ENCODE data around the gene TSSC4. TPM values are rescaled to one million over a fixed set of nuclear protein-coding genes. Genes with fewer than 3 reads are reported as not detected.

Gene TSSC4
- total and polyA plus RNA-seq, 8 donors: 9.4 to 147 (median 53.2) TPM

GRCh38 chr11:2420502-2421225, 20.1 kb downstream of the TSSC4 start:
- TF ChIP-seq CTCF (IDR thresholded peaks at IDR 0.05) (peak in 5 of 7 experiments; percentile 87 to 93 (median 92)), POLR2A (IDR thresholded peaks at IDR 0.05) (no peak), POLR2AphosphoS5 (IDR thresholded peaks at IDR 0.05) (no peak)
- H3K36me3 ChIP-seq: no peaks in the 10 kb centered on the region
- intact Hi-C loops (cut with DNase I; ENCODE audit: low total_unique reads): loop anchor here (2.0 kb wide), 1 partner anchor 226 kb away; no protein-coding TSS in a partner anchor
- H3K4me3 ChIP-seq: no peak overlapping the region
- H3K27ac ChIP-seq: peak overlapping the region in 1 of 5 donors; percentile 66
- peaks cover 9 to 17% (median 14%) of the 10 kb centered on the region in 4 donors for H3K4me1 ChIP-seq
- no peaks in the 10 kb centered on the region for H3K9me3 ChIP-seq
- peak; percentile 77 to 95 for DNase-seq
- WGBS, 5 donors: 21 to 30% (median 25%) methylated on average over 14 to 44 of the region's 44 CpGs
- peaks cover 0 to 28% (median 5%) of the 10 kb centered on the region in 3 donors for H3K27me3 ChIP-seq

- Histone ChIP-seq H3K36me3 (no peaks in the 10 kb centered on the region), H3K4me3 (no peak overlapping the region), H3K9me3 (no peaks in the 10 kb centered on the region), H3K27ac (no peak overlapping the region), H3K4me1 (peaks cover 9 to 17% (median 14%) of the 10 kb centered on the region in 4 donors), H3K27me3 (peaks cover 0 to 29% (median 5%) of the 10 kb centered on the region in 3 donors)
- no peak for TF ChIP-seq POLR2AphosphoS5 (IDR thresholded peaks at IDR 0.05)
- TF ChIP-seq EP300 (IDR thresholded peaks at IDR 0.05): no peak
- no peak for TF ChIP-seq POLR2A (IDR thresholded peaks at IDR 0.05)
- TF ChIP-seq CTCF (IDR thresholded peaks at IDR 0.05): no peak
- WGBS, 5 donors: 68 to 77% (median 74%) methylated on average over 13 to 19 of the region's 19 CpGs
- no peak for DNase-seq
- intact Hi-C loops (cut with DNase I; ENCODE audit: low total_unique reads): loop anchor here (2.0 kb wide), 1 partner anchor 227 kb away; no protein-coding TSS in a partner anchor
Observed at GRCh38 chr11:2421226-2421994, 20.9 kb downstream of the TSSC4 start.

GRCh38 chr11:2421996-2422395, 21.4 kb downstream of the TSSC4 start:
- intact Hi-C loops (cut with DNase I; ENCODE audit: low total_unique reads): loop anchor here (2.0 kb wide), 2 partner anchors 115 to 227 kb away; no protein-coding TSS in a partner anchor
- 80 to 88% (median 85%) methylated on average over 11 to 17 of the region's 17 CpGs for WGBS, 5 donors
- Histone ChIP-seq H3K27me3 (peaks cover 0 to 29% (median 5%) of the 10 kb centered on the region in 3 donors), H3K9me3 (no peaks in the 10 kb centered on the region), H3K4me1 (peaks cover 9 to 20% (median 18%) of the 10 kb centered on the region in 4 donors), H3K4me3 (no peak overlapping the region), H3K27ac (no peak overlapping the region), H3K36me3 (no peaks in the 10 kb centered on the region)
- TF ChIP-seq CTCF (IDR thresholded peaks at IDR 0.05): no peak
- TF ChIP-seq POLR2AphosphoS5 (IDR thresholded peaks at IDR 0.05): no peak
- no peak for TF ChIP-seq EP300 (IDR thresholded peaks at IDR 0.05)
- no peak for TF ChIP-seq POLR2A (IDR thresholded peaks at IDR 0.05)
- DNase-seq: no peak

- Histone ChIP-seq H3K36me3 (no peaks in the 10 kb centered on the region), H3K4me1 (peaks cover 9 to 25% (median 24%) of the 10 kb centered on the region in 4 donors), H3K9me3 (no peaks in the 10 kb centered on the region), H3K27me3 (peaks cover 0 to 29% (median 5%) of the 10 kb centered on the region in 3 donors), H3K27ac (no peak overlapping the region), H3K4me3 (no peak overlapping the region)
- intact Hi-C loops (cut with DNase I; ENCODE audit: low total_unique reads): loop anchor here (2.0 kb wide), 1 partner anchor 116 kb away; no protein-coding TSS in a partner anchor
- DNase-seq: no peak
- 83 to 100% (median 84%) methylated on average over 6 to 14 of the region's 14 CpGs for WGBS, 5 donors
- TF ChIP-seq POLR2A (IDR thresholded peaks at IDR 0.05): no peak
- no peak for TF ChIP-seq POLR2AphosphoS5 (IDR thresholded peaks at IDR 0.05)
- no peak for TF ChIP-seq EP300 (IDR thresholded peaks at IDR 0.05)
Observed at GRCh38 chr11:2422461-2423156, 22.1 kb downstream of the TSSC4 start.

All from stomach (tissue), 9 donors.